Measurements from ENCODE around the gene FBLN7. TPM values are rescaled to one million over a fixed set of nuclear protein-coding genes. Genes with fewer than 3 reads are reported as not detected.

Gene FBLN7
- total RNA-seq, 3 donors from 2014 or later, result 0.72 to 2.2 (median 0.94) TPM

GRCh38 chr2:112155331-112156151, 17.4 kb downstream of the FBLN7 start:
- Histone ChIP-seq H3K36me3 (ENCODE audit: low read depth) (no peaks in the 10 kb centered on the region), H3K9me3 (no peaks in the 10 kb centered on the region), H3K4me3 (no peak overlapping the region), H3K4me1 (ENCODE audit: low read depth) (no peaks in the 10 kb centered on the region)
- ATAC-seq (peak; percentile 45), DNase-seq (no peak)
- TF ChIP-seq CTCF (IDR thresholded peaks at IDR 0.05), result no peak
- intact Hi-C loops (cut with DNase I, micrococcal nuclease), result no loop called here

- Histone ChIP-seq H3K36me3 (ENCODE audit: low read depth) (no peaks in the 10 kb centered on the region), H3K4me1 (ENCODE audit: low read depth) (no peaks in the 10 kb centered on the region), H3K9me3 (no peaks in the 10 kb centered on the region), H3K4me3 (no peak overlapping the region)
- DNase-seq (no peak), ATAC-seq (no peak)
- no peak for TF ChIP-seq CTCF (IDR thresholded peaks at IDR 0.05)
- intact Hi-C loops (cut with DNase I, micrococcal nuclease), result no loop called here
Observed at GRCh38 chr2:112156152-112156986, 18.2 kb downstream of the FBLN7 start.

GRCh38 chr2:112157472-112157871, 19.3 kb downstream of the FBLN7 start:
- H3K36me3 ChIP-seq (ENCODE audit: low read depth), result no peaks in the 10 kb centered on the region
- intact Hi-C loops (cut with DNase I, micrococcal nuclease), result no loop called here
- ATAC-seq (no peak), DNase-seq (no peak)
- H3K9me3 ChIP-seq, result no peaks in the 10 kb centered on the region
- no peak overlapping the region for H3K4me3 ChIP-seq
- H3K4me1 ChIP-seq (ENCODE audit: low read depth), result no peaks in the 10 kb centered on the region
- TF ChIP-seq CTCF (IDR thresholded peaks at IDR 0.05), result no peak

GRCh38 chr2:112159454-112159921, 21.3 kb downstream of the FBLN7 start:
- DNase-seq, result no peak
- intact Hi-C loops (cut with DNase I, micrococcal nuclease), result no loop called here
- Histone ChIP-seq H3K9me3 (no peaks in the 10 kb centered on the region), H3K4me3 (no peak overlapping the region), H3K4me1 (ENCODE audit: low read depth) (no peaks in the 10 kb centered on the region), H3K36me3 (ENCODE audit: low read depth) (no peaks in the 10 kb centered on the region)
- no peak for TF ChIP-seq CTCF (IDR thresholded peaks at IDR 0.05)
- no peak for ATAC-seq

- DNase-seq, result no peak
- Histone ChIP-seq H3K36me3 (ENCODE audit: low read depth) (no peaks in the 10 kb centered on the region), H3K4me1 (ENCODE audit: low read depth) (no peaks in the 10 kb centered on the region), H3K4me3 (no peak overlapping the region), H3K9me3 (no peaks in the 10 kb centered on the region)
- intact Hi-C loops (cut with DNase I, micrococcal nuclease), result no loop called here
- ATAC-seq, result no peak
- no peak for TF ChIP-seq CTCF (IDR thresholded peaks at IDR 0.05)
Observed at GRCh38 chr2:112160283-112161250, 22.4 kb downstream of the FBLN7 start.
